Measurements from ENCODE around the gene MAD2L1.
A peak's percentile ranks its signal among the peaks of the same experiment; 100 is the strongest.
"Not testable (repeated sequence)": the region's sequence is repeated elsewhere in the genome, so short reads cannot be mapped to it uniquely, and the experiment has no call there.

Gene MAD2L1

GRCh38 chr4:120066517-120067340, at the start of gene MAD2L1:
Gene MAD2L1 (minus strand): TSS chr4:120066848. CDS start chr4:120066734, 114 bp downstream.
- peak; percentile 95 to 98 (median 97) for DNase-seq (ENCODE audit: low read depth in 4 of 4, low spot score in 1 of 4)

GRCh38 chr4:120111745-120112144, 45.1 kb upstream of the MAD2L1 start:
- DNase-seq (ENCODE audit: low read depth in 4 of 4, low spot score in 1 of 4) = no peak

- no peak for DNase-seq (ENCODE audit: low read depth in 4 of 4, low spot score in 1 of 4)
Measured at GRCh38 chr4:120109406-120109805, 42.8 kb upstream of the MAD2L1 start.

GRCh38 chr4:120105472-120105871, 38.8 kb upstream of the MAD2L1 start:
- no peak for DNase-seq (ENCODE audit: low read depth in 4 of 4, low spot score in 1 of 4)

GRCh38 chr4:120096508-120097297, 30.1 kb upstream of the MAD2L1 start:
- DNase-seq (ENCODE audit: low read depth in 4 of 4, low spot score in 1 of 4) = no peak

GRCh38 chr4:120088507-120088906, 21.9 kb upstream of the MAD2L1 start:
- DNase-seq (ENCODE audit: low read depth in 4 of 4, low spot score in 1 of 4) = no peak

GRCh38 chr4:120088066-120088465, 21.4 kb upstream of the MAD2L1 start:
- DNase-seq (ENCODE audit: low read depth in 4 of 4, low spot score in 1 of 4) = not testable (repeated sequence)

- no peak for DNase-seq (ENCODE audit: low read depth in 4 of 4, low spot score in 1 of 4)
Measured at GRCh38 chr4:120085705-120086104, 19.1 kb upstream of the MAD2L1 start.

- DNase-seq (ENCODE audit: low read depth in 4 of 4, low spot score in 1 of 4) = no peak
Measured at GRCh38 chr4:120084327-120084726, 17.7 kb upstream of the MAD2L1 start.

- DNase-seq (ENCODE audit: low read depth in 4 of 4, low spot score in 1 of 4) = no peak
Measured at GRCh38 chr4:120083152-120083551, 16.5 kb upstream of the MAD2L1 start.

GRCh38 chr4:120082251-120082650, 15.6 kb upstream of the MAD2L1 start:
- no peak for DNase-seq (ENCODE audit: low read depth in 4 of 4, low spot score in 1 of 4)

- DNase-seq (ENCODE audit: low read depth in 4 of 4, low spot score in 1 of 4) = no peak
Measured at GRCh38 chr4:120081726-120082125, 15.1 kb upstream of the MAD2L1 start.

GRCh38 chr4:120080533-120080932, 13.9 kb upstream of the MAD2L1 start:
- DNase-seq (ENCODE audit: low read depth in 4 of 4, low spot score in 1 of 4) = no peak

GRCh38 chr4:120079839-120080520, 13.3 kb upstream of the MAD2L1 start:
- no peak for DNase-seq (ENCODE audit: low read depth in 4 of 4, low spot score in 1 of 4)

GRCh38 chr4:120078216-120078615, 11.6 kb upstream of the MAD2L1 start:
- no peak for DNase-seq (ENCODE audit: low read depth in 4 of 4, low spot score in 1 of 4)

- DNase-seq (ENCODE audit: low read depth in 4 of 4, low spot score in 1 of 4) = peak in 1 of 4 experiments; percentile 8
Measured at GRCh38 chr4:120071192-120071795, 4.6 kb upstream of the MAD2L1 start.

- no peak for DNase-seq (ENCODE audit: low read depth in 4 of 4, low spot score in 1 of 4)
Measured at GRCh38 chr4:120070196-120070595, 3.5 kb upstream of the MAD2L1 start.

- DNase-seq (ENCODE audit: low read depth in 4 of 4, low spot score in 1 of 4) = peak in 3 of 4 experiments; percentile 21 to 41 (median 37)
Measured at GRCh38 chr4:120065974-120066516, 603 bp downstream of the MAD2L1 start.

GRCh38 chr4:120064887-120065286, 1.8 kb downstream of the MAD2L1 start:
- no peak for DNase-seq (ENCODE audit: low read depth in 4 of 4, low spot score in 1 of 4)

GRCh38 chr4:120063711-120064110, 2.9 kb downstream of the MAD2L1 start:
- not testable (repeated sequence) for DNase-seq (ENCODE audit: low read depth in 4 of 4, low spot score in 1 of 4)

GRCh38 chr4:120062663-120063195, 3.9 kb downstream of the MAD2L1 start:
- DNase-seq (ENCODE audit: low read depth in 4 of 4, low spot score in 1 of 4) = no peak
